Measurements from ENCODE around the gene NAV2. TPM values are rescaled to one million over a fixed set of nuclear protein-coding genes. Genes with fewer than 3 reads are reported as not detected.
"Not testable (repeated sequence)": the region's sequence is repeated elsewhere in the genome, so short reads cannot be mapped to it uniquely, and the experiment has no call there.

The NAV2 gene
- total RNA-seq, 1 donor from 2014 or later = 6.8 TPM

- DNase-seq = no peak
Measured at GRCh38 chr11:19910931-19911330, 198.3 kb downstream of the NAV2 start.

GRCh38 chr11:19912115-19912957 lies 199.7 kb downstream of the NAV2 start:
- DNase-seq = no peak

GRCh38 chr11:19912958-19913892 lies 200.6 kb downstream of the NAV2 start:
- no peak for DNase-seq

GRCh38 chr11:19913893-19914249 lies 201.2 kb downstream of the NAV2 start:
- DNase-seq = no peak

GRCh38 chr11:19915808-19916207 lies 203.2 kb downstream of the NAV2 start:
- DNase-seq = no peak

GRCh38 chr11:19917069-19917468 lies 204.4 kb downstream of the NAV2 start:
- DNase-seq = no peak

GRCh38 chr11:19918302-19919049 lies 205.8 kb downstream of the NAV2 start:
- DNase-seq = no peak

GRCh38 chr11:19919050-19919561 lies 206.5 kb downstream of the NAV2 start:
- DNase-seq = peak; percentile 94

- DNase-seq = no peak
Measured at GRCh38 chr11:19920982-19921381, 208.3 kb downstream of the NAV2 start.

- DNase-seq = no peak
Measured at GRCh38 chr11:19921976-19922688, 209.5 kb downstream of the NAV2 start.

GRCh38 chr11:19922689-19923035 lies 210.0 kb downstream of the NAV2 start:
- DNase-seq = no peak

- DNase-seq = no peak
Measured at GRCh38 chr11:19923626-19924025, 211.0 kb downstream of the NAV2 start.

GRCh38 chr11:19924311-19924710 lies 211.7 kb downstream of the NAV2 start:
- no peak for DNase-seq

- no peak for DNase-seq
Measured at GRCh38 chr11:19924716-19925115, 212.1 kb downstream of the NAV2 start.

- not testable (repeated sequence) for DNase-seq
Measured at GRCh38 chr11:19927403-19927802, 214.8 kb downstream of the NAV2 start.

GRCh38 chr11:19929147-19929546 lies 216.5 kb downstream of the NAV2 start:
- no peak for DNase-seq

- peak; percentile 43 for DNase-seq
Measured at GRCh38 chr11:19929655-19930054, 217.0 kb downstream of the NAV2 start.

GRCh38 chr11:19931141-19931770 lies 218.6 kb downstream of the NAV2 start:
- DNase-seq = no peak

GRCh38 chr11:19931771-19932369 lies 219.2 kb downstream of the NAV2 start:
- DNase-seq = no peak

GRCh38 chr11:19933132-19933735 lies 220.6 kb downstream of the NAV2 start:
- DNase-seq = no peak
